8988T (cell line): ENCODE data around the gene TBL1XR1.
"Not testable (repeated sequence)": the region's sequence is repeated elsewhere in the genome, so short reads cannot be mapped to it uniquely, and the experiment has no call there.

Experiments used
- DNase-seq: peaks from one replicate; pipeline ENCODE4 v3.0.0; 2011

Gene TBL1XR1

DNA sequence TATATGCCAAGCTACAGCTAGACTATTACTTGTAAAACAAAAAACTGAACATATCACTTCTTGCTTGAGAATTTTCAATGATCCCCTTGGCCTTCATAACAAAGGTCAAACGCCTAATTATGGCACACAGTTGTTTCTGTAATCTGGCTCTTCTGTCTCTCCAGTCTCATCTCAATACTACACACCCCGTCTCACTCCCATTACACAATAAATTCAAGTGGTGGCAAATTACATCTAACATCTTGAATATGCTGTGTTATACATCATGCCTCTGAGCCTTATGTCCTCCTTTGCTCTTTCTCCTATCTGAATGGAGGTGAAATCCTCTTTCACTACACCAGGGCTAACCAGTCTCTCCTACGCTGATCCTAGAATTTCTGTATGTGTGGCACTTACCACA lies 140.4 kb downstream of the TBL1XR1 start:
- DNase-seq, result no peak

DNA sequence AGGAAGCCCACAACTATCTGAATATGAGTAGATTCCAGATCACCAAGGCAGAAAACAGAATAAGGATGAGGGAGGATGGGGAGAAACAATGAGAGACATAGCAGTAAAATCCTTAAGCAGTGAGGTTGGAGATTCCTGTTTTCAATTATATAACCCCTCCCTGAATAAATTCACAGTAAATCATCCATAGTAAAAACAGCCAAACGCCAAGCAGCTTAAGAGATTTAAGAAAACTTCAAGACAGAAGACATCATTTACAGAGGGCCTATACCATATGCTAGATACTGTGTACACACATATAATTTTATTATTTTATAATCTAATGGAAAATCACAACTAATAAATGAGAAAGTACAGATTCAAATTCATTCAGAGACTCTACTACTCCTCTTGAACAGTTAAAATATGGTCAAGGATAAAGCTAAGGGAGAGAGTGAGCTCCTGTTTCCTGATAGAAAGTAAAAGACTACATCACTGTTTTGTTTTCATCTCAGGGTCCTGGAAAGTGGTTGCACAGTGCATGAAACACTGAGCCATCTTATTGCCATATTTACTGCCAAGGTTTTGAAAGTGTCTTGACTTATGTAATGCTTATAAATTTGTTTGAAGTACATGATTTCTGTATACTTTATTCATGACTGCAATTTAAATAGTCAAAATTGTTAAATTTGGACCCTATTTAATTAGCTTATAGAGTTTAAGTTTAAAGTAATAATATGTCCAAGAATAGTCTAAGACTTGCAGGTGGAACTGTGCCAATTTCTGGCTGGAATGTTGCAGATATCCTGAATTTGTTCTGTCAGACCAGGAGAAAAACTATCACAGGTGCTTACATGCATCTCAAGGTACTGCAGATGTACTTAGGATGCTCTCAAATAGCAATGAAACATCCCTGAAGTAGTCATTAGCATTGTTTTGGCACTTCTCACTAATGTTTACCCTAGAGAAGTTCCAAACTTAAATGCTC lies 141.4 kb downstream of the TBL1XR1 start:
- no peak for DNase-seq

DNA sequence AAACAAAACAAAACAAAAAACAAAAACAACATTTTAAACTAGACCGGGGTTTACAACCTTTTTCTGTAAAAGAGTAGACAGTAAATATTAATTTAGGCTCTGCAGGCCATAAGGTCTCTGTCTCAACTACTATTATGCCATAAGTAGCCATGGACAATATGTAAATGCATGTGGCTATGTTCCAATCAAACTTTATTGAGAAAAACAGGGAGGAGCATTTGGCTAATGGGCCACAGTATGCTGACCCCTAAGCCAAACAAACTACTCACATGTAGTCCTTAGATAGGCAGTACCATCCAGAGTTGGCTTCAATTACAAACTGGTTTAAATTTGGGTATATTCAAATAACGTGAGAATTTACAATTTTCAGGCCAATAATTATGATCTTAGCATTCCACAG lies 144.2 kb downstream of the TBL1XR1 start:
- no peak for DNase-seq

DNA sequence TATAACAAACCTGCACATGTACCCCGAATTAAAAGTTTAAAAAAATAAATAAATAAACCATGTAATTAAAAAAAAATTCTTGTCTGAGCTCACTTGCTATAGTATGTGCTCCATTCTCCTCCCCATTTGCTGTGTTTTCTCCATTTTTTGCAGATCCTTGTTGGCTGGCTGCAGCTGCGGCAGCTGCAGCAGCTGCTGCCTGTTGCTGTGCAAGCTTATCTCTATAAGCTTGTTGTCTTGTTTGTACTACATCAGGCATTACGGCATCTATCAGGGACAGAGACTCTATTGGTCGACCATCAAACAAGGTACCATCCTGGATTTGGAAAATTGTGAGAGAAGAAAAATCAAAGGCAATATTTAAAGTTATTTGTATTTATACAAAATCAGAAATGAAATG lies 145.9 kb downstream of the TBL1XR1 start:
- DNase-seq, result no peak

DNA sequence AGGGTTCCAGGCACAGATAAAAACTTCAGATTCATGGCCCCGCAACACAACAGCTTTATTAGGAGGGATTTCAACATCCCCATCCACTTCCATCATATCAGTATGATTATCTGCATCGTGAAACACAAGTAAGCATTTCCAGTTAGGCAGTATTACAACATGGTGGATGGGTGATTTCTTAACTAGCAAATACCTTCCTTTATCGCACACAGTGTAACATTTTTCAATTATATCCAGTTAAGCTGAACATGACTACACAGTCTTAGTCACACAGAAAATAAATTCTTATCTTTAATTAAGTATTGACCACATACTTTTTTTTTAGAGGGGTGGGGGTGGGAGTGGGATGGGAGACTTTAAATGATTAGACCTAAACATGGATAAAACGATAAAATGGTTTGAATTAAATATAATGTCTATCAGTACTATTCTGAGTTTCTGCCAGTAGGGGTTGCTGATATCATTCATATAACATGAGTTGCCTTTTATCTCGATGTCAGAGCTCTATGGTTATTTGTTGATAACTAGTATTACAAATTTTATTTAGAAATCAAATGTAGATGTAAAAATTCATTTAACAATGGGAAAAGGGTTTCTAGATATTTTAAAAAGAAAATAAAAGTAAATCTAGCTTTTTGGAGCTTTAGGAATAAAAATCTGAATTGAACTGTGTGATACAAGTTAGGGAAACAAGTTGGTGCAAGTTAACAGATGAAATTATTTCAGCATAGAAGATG lies 146.6 kb downstream of the TBL1XR1 start:
- DNase-seq, result no peak

DNA sequence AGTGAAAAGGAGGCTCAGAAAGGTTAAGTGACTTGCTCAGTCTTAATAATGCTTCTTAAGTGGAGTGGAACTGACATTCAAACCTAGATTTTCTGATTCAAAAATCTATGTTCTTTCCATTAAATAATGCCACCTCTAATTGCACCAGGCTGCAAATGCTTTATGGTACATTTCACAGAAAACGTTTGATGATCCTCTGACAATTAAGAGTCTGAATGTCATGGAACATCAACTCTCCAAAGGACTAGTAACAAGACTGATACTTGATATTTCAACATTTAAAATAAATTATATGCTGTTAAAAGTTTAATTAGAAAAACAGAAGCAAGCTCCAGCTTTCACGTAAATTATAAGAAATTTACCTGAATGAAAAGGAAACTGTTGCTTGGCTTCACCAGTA lies 151.5 kb downstream of the TBL1XR1 start:
- no peak for DNase-seq

DNA sequence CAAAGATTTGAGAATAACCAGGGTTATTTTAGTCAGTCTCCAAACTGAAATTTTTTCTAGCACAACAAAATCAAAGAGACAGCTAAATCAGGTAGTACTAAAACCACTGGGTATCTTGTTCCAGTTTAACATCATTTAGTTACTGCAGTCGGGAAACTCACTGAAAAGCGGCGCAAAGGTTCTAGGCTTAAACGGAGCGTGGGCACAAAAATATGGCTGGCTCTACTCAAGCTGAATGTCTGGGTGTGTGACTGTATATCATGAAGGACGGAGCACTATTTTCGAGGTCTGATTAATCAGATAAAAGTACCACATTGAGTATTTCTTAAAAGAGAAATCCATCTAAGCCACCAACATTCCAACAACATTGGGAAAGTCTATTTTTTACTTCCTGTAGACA lies 152.1 kb downstream of the TBL1XR1 start:
- DNase-seq, result no peak

DNA sequence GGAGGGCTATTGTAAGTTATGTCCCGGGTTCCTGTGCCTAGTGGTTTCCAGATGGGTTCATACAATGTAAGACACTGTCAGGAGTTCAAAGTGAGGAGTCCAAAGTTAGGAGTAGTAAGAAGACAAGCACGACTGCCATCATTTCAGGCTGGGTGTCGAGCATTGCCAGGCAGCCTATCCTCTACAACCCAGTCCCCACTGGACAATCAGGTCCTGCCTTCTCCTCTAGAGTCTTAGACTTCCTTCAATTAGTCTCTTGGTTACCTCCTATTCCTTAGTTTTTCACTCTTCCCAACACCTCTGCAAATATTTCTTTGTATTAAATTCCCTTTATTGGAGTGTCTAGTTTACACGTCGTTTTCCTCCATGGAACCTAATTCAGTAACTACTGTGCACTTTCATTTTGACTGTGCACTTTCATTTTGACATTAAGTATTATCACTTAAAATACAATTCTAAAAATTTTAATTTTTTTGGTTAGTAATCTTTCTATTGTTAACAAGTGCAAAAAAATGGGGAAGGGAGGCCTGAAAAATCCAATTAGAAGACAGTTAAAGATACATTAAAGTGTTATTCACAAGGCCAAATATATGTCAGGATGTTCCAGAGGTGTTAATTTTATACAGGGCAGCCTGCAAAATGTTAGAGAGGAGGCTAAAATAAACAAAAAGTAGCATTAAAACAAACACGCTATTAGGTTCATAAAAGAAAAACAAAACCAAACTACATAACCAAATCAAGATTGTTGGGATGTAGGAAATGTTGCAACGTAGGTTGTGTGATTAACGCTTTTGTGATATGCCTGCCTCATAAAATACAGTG lies 155.3 kb downstream of the TBL1XR1 start:
- DNase-seq, result no peak

DNA sequence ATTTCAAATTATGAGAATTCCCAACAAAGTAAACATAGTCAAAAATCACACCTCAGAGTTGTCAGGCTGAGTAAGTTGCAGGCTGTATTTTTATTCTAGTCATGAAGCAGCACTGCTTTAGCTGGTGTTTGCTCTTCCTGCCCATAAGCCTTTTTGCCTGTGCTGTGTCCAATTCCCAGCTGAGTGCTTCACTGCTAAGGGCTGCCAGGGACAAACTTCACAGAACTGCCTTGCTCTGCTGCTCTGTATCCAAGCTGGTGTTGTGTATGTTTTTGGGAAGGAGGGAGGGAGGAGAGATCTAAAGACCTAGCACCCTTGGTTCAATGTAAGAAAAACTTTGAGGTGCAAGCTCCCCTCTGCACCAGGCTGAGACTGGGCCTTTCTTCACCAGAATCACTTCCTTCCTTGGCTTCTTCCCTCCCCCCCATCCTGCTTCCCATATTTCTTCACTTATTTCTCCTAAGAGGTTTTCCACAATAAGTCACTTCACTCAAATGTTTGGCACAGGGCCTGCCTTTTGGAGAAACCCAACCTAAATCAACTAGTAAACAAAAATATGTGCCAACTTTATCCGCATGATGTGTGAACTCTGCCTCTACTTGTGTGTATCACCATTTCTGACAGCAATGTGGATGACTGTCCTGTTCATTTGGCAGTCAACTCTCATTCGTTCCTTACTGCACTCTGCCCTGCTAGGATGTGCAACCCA lies 156.1 kb downstream of the TBL1XR1 start:
- DNase-seq, result no peak

DNA sequence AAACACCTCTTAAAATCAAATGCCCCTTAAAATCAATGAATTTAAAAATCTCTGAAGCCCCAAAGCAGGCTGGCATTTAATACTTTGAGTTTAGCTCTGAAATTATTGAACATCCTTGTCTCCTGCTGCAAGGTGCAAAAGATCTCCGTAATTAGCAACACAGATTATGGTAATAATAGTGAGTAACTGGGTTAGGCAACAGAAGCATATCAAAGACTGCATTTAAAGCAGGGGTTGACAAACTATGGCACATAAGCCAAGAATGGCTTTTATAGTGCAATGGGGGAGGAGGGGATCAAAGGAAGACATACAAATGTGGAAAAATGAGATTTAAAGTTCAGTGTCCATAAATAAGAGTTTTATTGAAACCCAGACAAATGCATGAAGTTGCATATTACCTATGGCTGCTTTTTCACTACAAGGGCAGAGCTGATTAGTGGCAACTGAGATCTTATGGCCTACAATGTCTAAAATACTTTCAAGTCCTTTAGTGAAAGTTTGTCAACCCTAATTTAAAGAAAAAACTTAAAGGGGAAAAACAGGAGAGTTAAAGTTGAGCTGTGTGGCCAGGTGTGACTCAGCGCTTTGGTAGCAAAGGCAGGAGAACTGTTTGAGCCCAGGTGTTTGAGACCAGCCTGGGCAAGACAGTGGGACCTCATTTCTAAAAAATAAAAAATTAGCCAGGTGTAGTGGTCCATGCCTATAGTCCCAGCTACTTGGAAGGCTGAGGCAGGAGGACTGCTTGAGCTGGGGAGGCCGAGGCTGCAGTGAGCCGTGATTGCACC lies 157.6 kb downstream of the TBL1XR1 start:
- no peak for DNase-seq

DNA sequence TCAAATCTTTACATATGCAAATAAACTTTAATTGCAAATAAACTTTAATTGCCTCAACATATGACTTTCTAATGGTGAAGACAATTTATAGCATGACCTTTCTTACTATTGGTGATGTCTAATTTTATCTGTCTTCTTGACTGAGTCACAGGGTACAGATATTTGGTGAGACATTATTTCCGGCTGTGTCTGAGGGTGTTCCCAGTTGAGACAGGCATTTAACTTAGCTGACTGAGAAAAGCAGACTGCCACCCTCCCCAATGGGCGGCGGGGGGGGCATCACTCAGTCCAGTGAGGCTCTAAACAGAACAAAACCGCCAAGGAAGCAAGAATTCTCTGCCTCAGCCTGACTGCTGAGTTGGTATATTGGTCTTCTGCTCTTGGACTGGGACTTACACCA lies 160.0 kb downstream of the TBL1XR1 start:
- no peak for DNase-seq

DNA sequence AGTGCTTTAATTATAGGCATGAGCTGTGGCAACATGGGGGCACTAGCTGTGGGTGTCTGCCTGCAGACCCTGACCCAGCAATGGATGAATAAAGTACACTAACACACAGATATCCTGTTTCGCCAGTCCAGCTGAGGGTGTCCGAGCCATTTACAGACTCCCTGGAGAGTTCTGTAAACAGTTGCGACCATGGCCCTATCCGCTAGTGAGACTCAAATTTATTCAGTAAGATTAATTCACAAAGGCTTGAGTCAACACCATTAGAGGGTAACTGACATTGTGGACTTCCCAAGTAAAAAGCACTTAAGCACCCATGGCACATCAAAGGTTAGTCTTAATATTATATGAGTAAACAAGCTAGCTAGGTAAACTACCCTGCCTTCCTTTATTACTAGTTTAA lies 161.6 kb downstream of the TBL1XR1 start:
- no peak for DNase-seq

DNA sequence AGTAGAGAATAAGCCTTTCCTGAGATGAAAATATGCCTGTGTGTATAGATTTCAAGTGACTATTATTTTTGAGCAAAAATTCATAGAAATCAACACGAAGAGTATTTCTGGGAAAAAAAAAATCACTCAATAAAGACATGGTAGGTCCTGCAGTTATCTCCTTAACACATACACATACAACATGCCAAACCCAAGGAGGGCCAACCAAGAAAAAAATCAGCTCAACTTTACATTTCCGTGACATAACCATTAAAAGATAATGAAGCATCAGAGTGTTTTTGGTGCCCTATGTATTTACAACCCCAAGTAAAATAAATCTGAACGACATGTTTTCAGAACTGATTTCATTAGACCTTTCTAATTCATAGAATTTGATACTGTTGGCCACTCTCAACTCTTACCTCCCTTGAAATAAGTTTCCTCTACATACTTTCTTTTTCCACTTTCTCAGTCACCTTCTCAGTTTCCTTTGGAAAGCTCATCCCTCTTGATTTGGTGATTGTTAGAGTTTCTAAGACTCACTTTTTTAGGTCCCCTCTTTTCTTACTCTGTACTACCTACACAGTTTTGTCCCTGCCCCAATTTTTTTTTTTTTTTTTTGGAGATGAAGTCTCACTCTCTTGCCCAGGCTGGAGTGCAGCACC lies 162.3 kb downstream of the TBL1XR1 start:
- DNase-seq, result no peak

DNA sequence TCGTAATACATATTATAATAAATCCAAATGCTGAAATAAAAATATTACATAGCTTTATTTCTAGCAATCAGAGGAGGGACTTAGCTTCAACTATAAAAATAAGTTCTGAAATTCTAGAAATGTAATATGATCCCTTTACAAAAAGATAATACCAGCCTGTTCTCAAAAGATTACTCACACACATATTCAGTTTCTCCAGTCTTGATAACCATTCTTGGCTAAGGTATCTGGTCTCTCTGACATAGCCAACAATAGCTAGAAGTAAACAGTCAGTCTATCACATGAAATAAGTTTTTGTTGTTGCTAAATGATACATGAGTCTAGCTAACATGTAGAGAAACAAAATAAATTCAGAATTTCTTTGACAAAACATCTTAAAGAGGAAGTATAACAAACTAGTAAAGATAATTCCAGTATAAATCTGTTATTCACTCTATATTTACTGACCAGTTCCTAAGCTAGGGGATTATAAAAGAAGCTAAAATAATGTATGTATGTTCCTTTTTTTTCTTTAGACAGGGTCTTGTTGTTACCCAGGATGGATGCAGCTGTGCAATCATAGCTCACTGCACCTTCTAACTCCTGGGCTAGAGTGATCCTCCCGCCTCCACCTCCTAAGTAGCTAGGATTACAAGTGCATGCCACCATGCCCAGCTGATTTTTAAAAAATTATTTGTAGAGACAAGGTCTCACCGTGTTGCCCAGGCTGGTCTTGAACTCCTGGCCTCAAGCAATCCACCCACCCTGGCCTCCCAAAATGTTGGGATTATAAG lies 170.6 kb downstream of the TBL1XR1 start:
- DNase-seq, result no peak

DNA sequence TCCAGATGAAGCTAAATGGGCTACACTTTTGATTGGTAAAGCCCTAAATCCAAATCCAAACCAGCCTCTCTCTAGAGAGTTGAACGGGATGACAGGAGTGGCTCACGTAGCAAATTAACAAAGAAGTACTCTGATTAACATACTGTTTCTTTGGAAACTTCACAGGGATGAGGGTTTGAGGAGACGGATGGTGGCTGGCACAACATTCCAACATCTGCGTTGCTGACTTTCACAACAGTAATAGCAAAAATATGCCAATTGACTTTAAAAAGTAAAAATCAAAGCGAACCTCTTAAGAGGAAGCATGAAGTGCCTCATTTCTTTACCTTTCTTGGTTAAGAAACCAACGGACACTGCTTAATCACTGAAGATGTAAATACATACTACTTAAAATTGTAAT lies 181.4 kb downstream of the TBL1XR1 start:
- no peak for DNase-seq

DNA sequence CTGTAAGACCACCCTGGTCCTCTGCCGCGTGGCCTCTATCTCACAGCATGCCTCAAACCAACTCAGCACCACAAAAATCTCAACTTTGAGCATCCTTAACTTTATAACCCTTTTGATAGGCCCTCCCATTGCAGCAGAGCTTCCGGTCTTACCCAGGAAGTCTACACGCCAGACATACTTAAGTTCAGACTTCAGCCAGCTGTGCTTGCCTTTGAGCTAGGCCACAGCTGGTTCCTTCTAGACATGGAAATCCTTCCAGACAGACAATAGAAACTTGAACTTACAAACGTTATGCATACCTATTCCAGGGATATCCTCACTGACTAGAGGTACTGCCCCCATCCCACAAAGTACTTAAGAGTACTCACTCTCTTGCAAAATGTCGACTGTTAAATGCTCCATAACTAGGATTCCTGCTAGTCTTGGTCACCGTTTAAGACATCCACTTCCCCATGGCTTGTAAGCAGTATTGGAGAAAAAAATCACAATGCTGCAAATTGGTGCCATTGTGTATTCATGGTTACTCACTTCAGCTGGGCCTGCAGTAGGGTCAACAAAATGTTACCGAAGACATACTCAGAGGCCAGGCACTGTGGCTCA lies 183.5 kb downstream of the TBL1XR1 start:
- DNase-seq, result no peak

DNA sequence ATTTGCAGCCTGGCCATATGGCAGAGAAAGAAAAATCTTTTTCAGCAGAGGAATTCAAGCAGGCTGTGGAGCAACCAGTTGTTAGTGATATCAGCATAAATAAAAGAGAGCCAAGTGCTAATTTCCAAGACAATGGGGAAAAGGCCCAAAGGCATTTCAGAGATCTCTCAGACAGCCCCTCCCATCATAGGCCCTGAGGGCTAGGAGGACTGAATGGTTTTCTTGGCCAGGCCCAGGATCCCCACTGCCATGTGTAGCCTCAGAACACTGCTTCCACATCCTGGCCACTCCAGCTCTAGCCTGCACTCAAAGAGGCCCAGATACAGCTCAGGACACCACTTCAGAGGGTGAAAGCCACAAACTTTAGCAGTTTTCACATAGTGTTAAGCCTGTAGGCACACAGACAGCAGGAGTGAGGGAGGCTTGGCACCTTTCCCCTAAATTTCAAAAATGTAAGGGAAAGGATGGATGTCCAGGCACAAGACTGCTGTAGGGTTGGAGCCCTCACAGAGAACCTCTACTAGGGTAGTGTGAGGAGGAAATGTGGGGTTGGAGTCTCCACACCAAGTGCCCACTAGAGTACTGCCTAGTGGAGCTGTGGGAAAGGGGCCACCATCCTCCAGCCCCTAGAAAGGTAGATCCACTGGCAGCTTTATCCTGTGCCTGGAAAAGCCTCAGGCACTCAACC lies 191.4 kb downstream of the TBL1XR1 start:
- DNase-seq, result no peak

DNA sequence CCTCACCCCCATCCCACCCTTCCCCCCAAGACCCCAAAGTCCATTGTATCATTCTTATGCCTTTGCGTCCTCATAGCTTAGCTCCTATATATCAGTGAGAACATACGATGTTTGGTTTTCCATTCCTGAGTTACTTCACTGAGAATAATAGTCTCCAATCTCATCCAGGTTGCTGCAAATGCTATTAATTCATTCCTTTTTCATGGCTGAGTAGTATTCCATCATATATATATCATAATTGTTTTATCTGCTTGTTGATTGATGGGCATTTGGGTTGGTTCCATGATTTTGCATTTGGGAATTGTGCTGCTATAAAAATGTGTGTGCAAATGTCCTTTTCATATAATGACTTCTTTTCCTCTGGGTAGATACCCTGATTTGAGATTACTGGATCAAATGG lies 197.1 kb downstream of the TBL1XR1 start:
- not testable (repeated sequence) for DNase-seq

DNA sequence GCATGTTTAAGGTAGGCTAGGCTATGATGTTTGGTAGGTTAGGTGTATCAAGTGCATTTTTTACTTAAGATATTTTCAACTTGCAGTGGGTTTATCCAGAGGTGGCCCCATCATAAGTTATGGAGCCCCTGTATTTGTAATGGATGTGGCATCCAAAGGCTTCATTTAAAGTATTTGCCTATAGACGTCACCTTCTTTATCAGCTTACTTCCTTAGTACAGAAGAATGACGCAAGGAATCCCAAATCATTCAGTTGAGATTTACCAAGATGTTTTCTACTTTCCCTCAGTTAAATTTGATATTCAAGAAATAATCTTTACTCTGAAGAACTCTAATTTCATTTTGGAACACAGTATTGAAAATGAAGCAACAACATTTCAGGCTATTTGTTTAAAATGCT lies 201.3 kb downstream of the TBL1XR1 start:
- DNase-seq, result no peak
